Putamen (tissue), 1 donor: Measurements from ENCODE around the gene FANK1.
"Not testable (repeated sequence)": the region's sequence is repeated elsewhere in the genome, so short reads cannot be mapped to it uniquely, and the experiment has no call there.

Experiments used
- DNase-seq: peaks from one replicate; pipeline ENCODE4 v3.0.0-alpha.2; 2016; ENCODE audit warnings: low spot score

Gene FANK1

GRCh38 chr10:125889441-125889840 lies 6.9 kb upstream of the FANK1 start:
- DNase-seq, result not testable (repeated sequence)

- DNase-seq, result not testable (repeated sequence)
Measured at GRCh38 chr10:125892402-125892801, 4.0 kb upstream of the FANK1 start.

- DNase-seq, result not testable (repeated sequence)
Measured at GRCh38 chr10:125894176-125894575, 2.2 kb upstream of the FANK1 start.

GRCh38 chr10:125895130-125896087 lies 955 bp upstream of the FANK1 start:
- peak; percentile 39 for DNase-seq

- not testable (repeated sequence) for DNase-seq
Measured at GRCh38 chr10:125897317-125897716, 953 bp downstream of the FANK1 start.

- DNase-seq, result not testable (repeated sequence)
Measured at GRCh38 chr10:125900963-125901362, 4.6 kb downstream of the FANK1 start.

GRCh38 chr10:125903135-125903640 lies 6.8 kb downstream of the FANK1 start:
- DNase-seq, result not testable (repeated sequence)

GRCh38 chr10:125905069-125905994 lies 9.0 kb downstream of the FANK1 start:
- not testable (repeated sequence) for DNase-seq

- not testable (repeated sequence) for DNase-seq
Measured at GRCh38 chr10:125907598-125907997, 11.2 kb downstream of the FANK1 start.

- DNase-seq, result not testable (repeated sequence)
Measured at GRCh38 chr10:125908813-125909212, 12.4 kb downstream of the FANK1 start.

- not testable (repeated sequence) for DNase-seq
Measured at GRCh38 chr10:125909491-125909890, 13.1 kb downstream of the FANK1 start.

GRCh38 chr10:125911145-125911544 lies 14.8 kb downstream of the FANK1 start:
- no peak for DNase-seq

GRCh38 chr10:125911990-125912389 lies 15.6 kb downstream of the FANK1 start:
- no peak for DNase-seq

GRCh38 chr10:125913277-125913676 lies 16.9 kb downstream of the FANK1 start:
- not testable (repeated sequence) for DNase-seq

GRCh38 chr10:125916977-125917376 lies 20.6 kb downstream of the FANK1 start:
- no peak for DNase-seq

- DNase-seq, result not testable (repeated sequence)
Measured at GRCh38 chr10:125917704-125918361, 21.5 kb downstream of the FANK1 start.

- DNase-seq, result not testable (repeated sequence)
Measured at GRCh38 chr10:125921643-125922306, 25.4 kb downstream of the FANK1 start.

GRCh38 chr10:125925262-125925834 lies 29.0 kb downstream of the FANK1 start:
- DNase-seq, result no peak

- DNase-seq, result no peak
Measured at GRCh38 chr10:125926247-125926646, 29.9 kb downstream of the FANK1 start.

GRCh38 chr10:125927265-125927664 lies 30.9 kb downstream of the FANK1 start:
- not testable (repeated sequence) for DNase-seq
